ENCODE results near the gene EPHB4.
"Not testable (repeated sequence)": the region's sequence is repeated elsewhere in the genome, so short reads cannot be mapped to it uniquely, and the experiment has no call there.

EPHB4 gene

GRCh38 chr7:100779359-100779758, 48.0 kb downstream of the EPHB4 start:
- no peak for DNase-seq

- DNase-seq, result no peak
These were observed 49.2 kb downstream of the EPHB4 start for GRCh38 chr7:100778061-100778621.

GRCh38 chr7:100773491-100773890, 53.8 kb downstream of the EPHB4 start:
- DNase-seq, result peak; percentile 10

GRCh38 chr7:100768784-100769183, 58.5 kb downstream of the EPHB4 start:
- no peak for DNase-seq

- no peak for DNase-seq
These were observed 62.1 kb downstream of the EPHB4 start for GRCh38 chr7:100765250-100765649.

GRCh38 chr7:100764841-100765240, 62.5 kb downstream of the EPHB4 start:
- DNase-seq, result no peak

GRCh38 chr7:100763556-100764140, 63.7 kb downstream of the EPHB4 start:
- DNase-seq, result no peak

GRCh38 chr7:100762841-100763240, 64.5 kb downstream of the EPHB4 start:
- not testable (repeated sequence) for DNase-seq

GRCh38 chr7:100759357-100760171, 67.8 kb downstream of the EPHB4 start:
- no peak for DNase-seq

GRCh38 chr7:100753750-100754149, 73.6 kb downstream of the EPHB4 start:
- DNase-seq, result no peak

- DNase-seq, result no peak
These were observed 74.3 kb downstream of the EPHB4 start for GRCh38 chr7:100752994-100753393.
